COLO829 (cell line): Measurements from ENCODE around the gene TEAD3.
"Not testable (repeated sequence)": the region's sequence is repeated elsewhere in the genome, so short reads cannot be mapped to it uniquely, and the experiment has no call there.

Experiments used
- DNase-seq: peaks from one replicate; pipeline ENCODE4 v3.0.0; 2012; ENCODE audit warnings: low spot score

The TEAD3 gene

GRCh38 chr6:35496841-35497570, at the start of gene TEAD3:
Gene TEAD3 (minus strand): TSS chr6:35497079.
- DNase-seq: peak; percentile 77

- DNase-seq: no peak
Observed at GRCh38 chr6:35544769-35545361, 48.0 kb upstream of the TEAD3 start.

- DNase-seq: no peak
Observed at GRCh38 chr6:35543459-35544193, 46.7 kb upstream of the TEAD3 start.

GRCh38 chr6:35541836-35542235, 45.0 kb upstream of the TEAD3 start:
- DNase-seq: no peak

GRCh38 chr6:35539223-35539622, 42.3 kb upstream of the TEAD3 start:
- no peak for DNase-seq

- DNase-seq: not testable (repeated sequence)
Observed at GRCh38 chr6:35535847-35536246, 39.0 kb upstream of the TEAD3 start.

GRCh38 chr6:35534407-35535170, 37.7 kb upstream of the TEAD3 start:
- no peak for DNase-seq

DNA sequence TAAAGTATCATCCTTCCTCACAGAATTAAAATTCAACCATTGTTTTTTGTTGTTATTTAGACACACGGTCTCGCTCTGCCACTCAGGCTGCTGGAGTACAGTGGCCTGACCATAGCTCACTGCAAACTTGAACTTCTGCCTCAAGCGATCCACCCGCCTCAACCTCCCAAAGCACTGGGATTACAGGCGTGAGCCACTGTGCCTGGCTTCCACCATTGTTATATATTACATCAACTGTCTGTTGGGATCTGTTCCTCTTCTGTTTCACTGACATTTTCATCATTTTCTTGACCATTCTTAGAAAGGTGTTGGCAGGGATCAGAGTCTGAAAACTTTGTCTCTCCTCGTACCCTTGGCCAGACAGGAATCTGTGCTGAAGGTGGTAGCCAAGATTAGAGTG, 37.1 kb upstream of the TEAD3 start:
- DNase-seq: no peak

GRCh38 chr6:35532126-35532525, 35.2 kb upstream of the TEAD3 start:
- DNase-seq: no peak

DNA sequence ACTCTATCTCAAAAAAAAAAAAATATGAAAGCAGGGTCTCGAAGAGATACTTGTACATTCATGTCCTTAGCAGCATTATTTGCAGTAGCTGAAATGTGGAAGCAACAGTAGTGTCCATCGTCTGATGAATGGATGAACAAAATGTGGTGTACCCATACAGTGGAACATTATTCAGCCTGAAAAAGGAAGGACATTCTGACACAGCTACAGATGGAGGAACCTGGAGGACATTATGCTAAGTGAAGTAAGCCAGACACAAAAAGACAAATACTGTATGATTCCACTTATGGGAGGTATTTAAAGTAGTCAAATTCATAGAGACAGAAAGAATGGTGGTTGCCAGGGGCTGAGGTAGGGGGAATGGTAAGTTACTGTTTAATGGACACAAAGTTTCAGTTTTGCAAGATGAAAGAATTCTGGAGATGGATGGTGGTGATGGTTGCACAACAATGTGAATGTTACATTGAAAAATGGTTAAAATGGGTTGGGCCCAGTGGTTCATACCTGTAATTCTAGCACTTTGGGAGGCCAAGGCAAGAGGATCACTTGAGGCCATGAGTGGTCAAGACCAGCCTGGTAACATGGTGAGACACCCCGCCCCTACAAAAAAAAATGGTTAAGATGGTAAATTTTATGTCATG, 27.6 kb upstream of the TEAD3 start:
- DNase-seq: no peak

DNA sequence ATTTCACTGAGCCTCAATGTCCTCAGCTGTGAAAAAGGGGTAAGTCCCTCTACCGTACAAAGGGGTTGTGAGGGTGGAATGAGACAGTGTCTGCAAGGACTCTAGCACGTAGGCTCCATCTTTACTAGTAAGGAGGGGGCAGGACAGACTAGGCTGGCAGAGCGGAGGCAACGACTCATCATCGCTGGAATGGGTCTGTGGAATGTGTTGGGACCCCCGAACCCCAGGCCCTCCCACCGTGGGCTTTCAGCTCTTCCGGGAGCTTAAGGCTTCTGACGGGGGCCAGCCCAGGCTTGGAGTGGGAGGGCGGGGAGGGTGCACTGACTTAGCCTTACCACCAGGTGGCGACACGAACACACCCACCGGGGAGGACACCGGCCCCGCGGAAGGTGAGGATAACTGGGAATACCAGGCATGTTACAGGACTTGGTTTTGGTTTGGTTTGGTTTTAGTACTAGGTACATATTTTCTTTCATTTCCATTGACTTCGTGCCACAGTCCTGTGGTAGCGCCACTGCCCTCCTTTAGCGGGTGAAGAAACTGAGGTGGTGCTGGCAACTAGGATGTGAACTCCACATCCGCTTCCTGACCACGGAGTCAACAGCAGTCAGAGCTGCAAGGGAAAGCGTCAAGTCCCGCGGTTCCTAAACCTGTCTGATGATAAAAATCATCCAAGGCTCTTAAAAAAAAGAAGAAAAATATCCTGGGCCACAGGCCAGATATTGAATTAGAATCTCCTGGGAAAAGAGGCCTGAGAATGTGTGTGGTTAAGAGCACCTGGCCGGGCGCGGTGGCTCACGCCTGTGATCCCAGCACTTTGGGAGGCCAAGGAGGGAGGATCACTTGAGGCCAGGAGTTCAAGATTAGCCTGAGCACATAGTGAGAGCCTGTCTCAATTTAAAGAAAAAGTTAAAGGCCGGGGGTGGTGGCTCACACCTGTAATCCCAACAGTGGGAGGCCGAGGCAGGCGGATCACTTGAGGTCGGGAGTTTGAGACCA, 26.1 kb upstream of the TEAD3 start:
- peak; percentile 70 for DNase-seq

GRCh38 chr6:35522151-35522550, 25.3 kb upstream of the TEAD3 start:
- DNase-seq: no peak

- DNase-seq: no peak
Observed at GRCh38 chr6:35521235-35521634, 24.4 kb upstream of the TEAD3 start.

DNA sequence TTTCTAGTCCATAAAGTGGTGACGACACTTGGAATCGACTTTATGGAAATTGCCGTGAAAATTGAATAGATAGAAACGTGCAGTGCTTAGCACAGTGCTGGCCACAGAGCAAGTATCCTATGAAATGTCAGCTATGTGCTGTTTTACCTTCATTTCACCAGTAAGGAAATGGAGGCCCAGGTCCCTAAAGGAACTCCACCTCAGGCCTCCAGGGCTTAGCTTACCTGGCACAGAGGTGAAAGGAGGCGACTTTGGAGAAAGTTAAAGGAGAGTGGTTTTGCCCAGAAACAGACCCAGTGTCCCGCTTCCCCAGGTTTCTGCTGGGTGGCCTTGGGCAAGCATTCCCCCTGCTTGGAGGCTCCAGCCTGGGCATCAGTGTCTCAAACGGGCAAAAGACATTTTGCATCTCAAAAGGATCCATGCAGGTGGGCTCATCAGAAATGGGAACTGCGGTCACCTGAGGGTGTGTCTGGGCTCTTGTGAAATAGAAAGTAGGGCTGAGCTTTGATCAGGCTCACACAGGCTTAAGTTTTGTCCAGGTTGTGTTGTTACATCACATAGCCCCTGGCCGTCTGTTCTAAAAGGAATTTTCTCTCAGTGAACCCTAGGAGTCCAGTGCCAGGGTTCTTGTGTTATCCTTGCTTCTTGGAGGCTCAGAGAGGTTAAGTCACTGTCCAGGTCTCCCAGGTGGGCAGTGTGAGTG, 22.6 kb upstream of the TEAD3 start:
- no peak for DNase-seq

GRCh38 chr6:35518566-35519312, 21.9 kb upstream of the TEAD3 start:
- no peak for DNase-seq

DNA sequence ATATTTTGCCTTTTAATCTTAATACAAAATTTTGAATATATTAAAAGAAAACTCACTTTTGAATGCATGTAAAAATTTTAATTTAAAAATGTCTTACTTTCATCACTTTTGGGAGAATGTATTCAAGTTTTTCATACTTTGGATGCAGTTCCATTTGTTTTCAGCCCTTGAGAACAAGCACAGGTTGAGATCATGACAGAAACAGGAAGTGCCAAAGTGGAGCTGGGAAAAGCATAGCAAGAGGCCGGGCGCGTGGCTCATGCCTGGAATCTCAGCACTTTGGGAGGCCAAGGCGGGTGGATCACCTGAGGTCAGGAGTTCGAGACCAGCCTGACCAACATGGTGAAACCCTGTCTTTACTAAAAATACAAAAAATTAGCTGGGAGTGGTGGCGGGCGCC, 21.1 kb upstream of the TEAD3 start:
- not testable (repeated sequence) for DNase-seq

DNA sequence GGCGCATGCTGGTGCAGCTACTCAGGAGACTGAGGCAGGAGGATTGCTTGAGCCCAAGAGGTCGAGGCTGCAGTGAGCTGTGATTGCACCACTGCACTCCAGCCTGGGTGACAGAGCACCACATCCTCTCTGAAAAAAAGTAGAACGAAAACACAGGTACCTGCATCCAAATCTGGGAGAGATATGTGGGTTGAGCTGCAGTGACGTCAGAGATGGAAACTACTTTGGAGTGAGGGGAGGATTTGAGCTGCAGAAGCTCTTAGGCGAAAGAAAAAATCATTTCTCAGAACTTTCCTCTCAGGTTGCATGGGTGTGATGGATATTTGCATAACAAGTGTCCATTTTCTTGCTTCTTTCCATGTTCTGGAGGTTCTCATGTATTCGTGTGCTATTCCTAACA, 19.8 kb upstream of the TEAD3 start:
- DNase-seq: no peak

GRCh38 chr6:35515939-35516338, 19.1 kb upstream of the TEAD3 start:
- DNase-seq: not testable (repeated sequence)

DNA sequence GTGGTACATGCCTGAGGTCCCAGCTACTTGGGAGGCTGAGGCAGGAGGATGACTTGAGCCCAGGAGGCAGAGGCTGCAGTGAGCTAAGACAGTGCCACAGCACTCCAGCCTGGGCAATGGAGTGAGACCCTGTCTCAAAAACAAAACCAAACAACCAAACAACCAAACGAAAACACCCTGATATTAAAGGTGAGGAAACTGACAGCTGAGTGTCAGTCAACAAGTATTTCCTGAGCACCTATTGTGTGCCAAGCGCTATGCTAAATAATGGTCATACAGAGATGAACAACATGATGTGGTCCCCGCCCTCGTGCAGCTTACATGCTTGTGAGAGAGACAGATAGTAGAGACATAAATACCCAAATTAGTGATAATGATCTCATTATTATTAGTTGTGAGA, 17.7 kb upstream of the TEAD3 start:
- DNase-seq: no peak
